GM23338 (cell line): ENCODE data around the gene DTD1. TPM values are rescaled to one million over a fixed set of nuclear protein-coding genes. Genes with fewer than 3 reads are reported as not detected.
"Not testable (repeated sequence)": the region's sequence is repeated elsewhere in the genome, so short reads cannot be mapped to it uniquely, and the experiment has no call there.

Source experiments
- ATAC-seq: fragments of 200-7000 bp; cut with Tn5 transposase; 3 replicates; pipeline ENCODE4 v1.9.1; 2020
- DNase-seq: peaks from one replicate; pipeline ENCODE4 v3.0.0-alpha.2; 2015; ENCODE audit warnings: low spot score
- H2AFZ ChIP-seq: fragments of 200-600 bp; sonication (generic); 2 replicates; pipeline ENCODE4 v1.8.0; 2016; ENCODE audit warnings: antibody characterized with exemption, mild to moderate bottlenecking, moderate library complexity
- H3F3A ChIP-seq: fragments of 200-600 bp; sonication (generic); replicated peaks from 2 replicates; pipeline ENCODE4 v1.8.0; 2017; ENCODE audit warnings: antibody characterized with exemption, mixed run types, low read depth
- H3K27ac ChIP-seq: fragments of 200-600 bp; sonication (generic); 2 replicates; pipeline ENCODE4 v1.6.1; 2016; ENCODE audit warnings: low read depth
- H3K27me3 ChIP-seq: fragments of 200-600 bp; sonication (generic); 2 replicates; pipeline ENCODE4 v1.8.0; 2016; ENCODE audit warnings: mild to moderate bottlenecking, mixed run types, moderate library complexity; ENCODE audit not compliant: insufficient read depth
- H3K36me3 ChIP-seq: fragments of 200-600 bp; sonication (generic); 2 replicates; pipeline ENCODE4 v1.8.0; 2016; ENCODE audit warnings: mild to moderate bottlenecking; ENCODE audit not compliant: insufficient read depth
- H3K4me1 ChIP-seq: fragments of 200-600 bp; sonication (generic); 2 replicates; pipeline ENCODE4 v1.8.0; 2016; ENCODE audit warnings: mild to moderate bottlenecking, moderate library complexity; ENCODE audit not compliant: insufficient read depth
- H3K4me2 ChIP-seq: fragments of 200-600 bp; sonication (generic); 2 replicates; pipeline ENCODE4 v1.7.1; 2017; ENCODE audit warnings: mixed run types
- H3K4me3 ChIP-seq: fragments of 200-600 bp; sonication (generic); 2 replicates; pipeline ENCODE4 v1.6.1; 2016; ENCODE audit warnings: mixed run types
- H3K79me2 ChIP-seq: fragments of 200-600 bp; sonication (generic); replicated peaks from 2 replicates; pipeline ENCODE4 v1.8.0; 2017; ENCODE audit warnings: mild to moderate bottlenecking; ENCODE audit not compliant: insufficient read depth
- H3K9me2 ChIP-seq: fragments of 200-600 bp; sonication (generic); 2 replicates; pipeline ENCODE4 v1.8.0; 2017; ENCODE audit not compliant: insufficient read depth
- H4K20me1 ChIP-seq: fragments of 200-600 bp; sonication (generic); replicated peaks from 2 replicates; pipeline ENCODE4 v1.8.0; 2017; ENCODE audit warnings: mild to moderate bottlenecking; ENCODE audit not compliant: insufficient read depth
- H3K27ac Mint-ChIP-seq: 2 replicates; pipeline ENCODE4 v1.8.0; 2020; ENCODE audit warnings: inconsistent platforms, mild to moderate bottlenecking, moderate library complexity, mixed read lengths
- H3K27me3 Mint-ChIP-seq: 3 replicates; pipeline ENCODE4 v1.8.0; 2022; ENCODE audit warnings: low read depth, mild to moderate bottlenecking, moderate library complexity, mixed read lengths, inconsistent platforms; ENCODE audit not compliant: insufficient read depth, poor library complexity
- H3K36me3 Mint-ChIP-seq: 3 replicates; pipeline ENCODE4 v1.8.0; 2021; ENCODE audit warnings: low read depth, mild to moderate bottlenecking, inconsistent platforms, moderate library complexity, mixed read lengths
- H3K4me1 Mint-ChIP-seq: 3 replicates; pipeline ENCODE4 v1.8.0; 2020; ENCODE audit warnings: mild to moderate bottlenecking, inconsistent platforms, mixed read lengths
- H3K4me3 Mint-ChIP-seq: 3 replicates; pipeline ENCODE4 v1.8.0; 2021; ENCODE audit warnings: moderate library complexity, mild to moderate bottlenecking, inconsistent platforms, mixed read lengths
- H3K9me3 Mint-ChIP-seq: 3 replicates; pipeline ENCODE4 v1.8.0; 2020; ENCODE audit warnings: moderate library complexity, mild to moderate bottlenecking, inconsistent platforms, mixed read lengths
- CREB1 ChIP-seq: fragments of 250-450 bp; sonication (Bioruptor Pico); IDR thresholded peaks from 2 replicates; pipeline ENCODE4 v1.5.0; 2020; ENCODE audit warnings: low read depth, mild to moderate bottlenecking, moderate library complexity
- ETS1 ChIP-seq: IDR thresholded peaks from 2 replicates; pipeline ENCODE4 v1.6.1; 2016; ENCODE audit warnings: antibody characterized with exemption
- EZH2 ChIP-seq: fragments of 200-600 bp; sonication (generic); IDR thresholded peaks from one replicate; pipeline ENCODE4 v1.8.0; 2017; ENCODE audit warnings: antibody characterized with exemption, mild to moderate bottlenecking, low read depth; ENCODE audit not compliant: unreplicated experiment
- EZH2phosphoT487 ChIP-seq: fragments of 200-600 bp; sonication (generic); IDR thresholded peaks from one replicate; pipeline ENCODE4 v1.8.1; 2018; ENCODE audit warnings: antibody characterized with exemption; ENCODE audit not compliant: unreplicated experiment
- JUNB ChIP-seq: IDR thresholded peaks from one replicate; pipeline ENCODE4 v1.6.1; 2016; ENCODE audit warnings: antibody characterized with exemption; ENCODE audit not compliant: unreplicated experiment
- NANOG ChIP-seq: IDR thresholded peaks from 2 replicates; pipeline ENCODE4 v1.6.1; 2016; ENCODE audit warnings: antibody characterized with exemption, borderline replicate concordance
- STAT1 ChIP-seq: IDR thresholded peaks from one replicate; pipeline ENCODE4 v1.6.1; 2016; ENCODE audit warnings: antibody characterized with exemption; ENCODE audit not compliant: unreplicated experiment
- ZNF114 ChIP-seq: fragments of 250-450 bp; sonication (Bioruptor Pico); IDR thresholded peaks from 2 replicates; pipeline ENCODE4 v1.5.0; 2020; ENCODE audit warnings: mild to moderate bottlenecking, moderate library complexity
- ZNF331 ChIP-seq: fragments of 250-450 bp; sonication (Bioruptor Pico); IDR thresholded peaks from 2 replicates; pipeline ENCODE4 v1.5.0; 2020; ENCODE audit warnings: low read depth, mild to moderate bottlenecking, moderate library complexity
- polyA plus RNA-seq: library from polyadenylated mRNA; unstranded; fragments of >200 nt; fragmentation: Nextera tagmentation; extraction: Ambion mirVana; gene quantifications from 2 replicates; pipeline ENCODE4 v1.2.1, GENCODE V29; 2016
- total RNA-seq: library from RNA; depleted of rRNA; stranded (reverse); fragments of >200 nt; shearing (Covaris generic); gene quantifications from 2 replicates; pipeline ENCODE4 v1.2.3, GENCODE V29; 2014
- TF ChIP-seq, protein P1 (sequence below): IDR thresholded peaks from one replicate; pipeline ENCODE4 v1.6.1; 2018; ENCODE audit warnings: antibody characterized with exemption; ENCODE audit not compliant: unreplicated experiment
- TF ChIP-seq, protein P2 (sequence below), 2 experiments: fragments of 200-600 bp in 1 of 2; sonication (generic) in 1 of 2; conservative IDR thresholded peaks; 2 replicates each; pipeline versions ENCODE4 v1.5.1 to v1.6.1; 2016 to 2017; ENCODE audit warnings: antibody characterized with exemption in 2 of 2, low read depth in 2 of 2, mild to moderate bottlenecking in 2 of 2, moderate library complexity in 1 of 2

DTD1 gene
- total and polyA plus RNA-seq, 2 experiments from 2014 or later = 69.8 to 74.0 TPM

DNA sequence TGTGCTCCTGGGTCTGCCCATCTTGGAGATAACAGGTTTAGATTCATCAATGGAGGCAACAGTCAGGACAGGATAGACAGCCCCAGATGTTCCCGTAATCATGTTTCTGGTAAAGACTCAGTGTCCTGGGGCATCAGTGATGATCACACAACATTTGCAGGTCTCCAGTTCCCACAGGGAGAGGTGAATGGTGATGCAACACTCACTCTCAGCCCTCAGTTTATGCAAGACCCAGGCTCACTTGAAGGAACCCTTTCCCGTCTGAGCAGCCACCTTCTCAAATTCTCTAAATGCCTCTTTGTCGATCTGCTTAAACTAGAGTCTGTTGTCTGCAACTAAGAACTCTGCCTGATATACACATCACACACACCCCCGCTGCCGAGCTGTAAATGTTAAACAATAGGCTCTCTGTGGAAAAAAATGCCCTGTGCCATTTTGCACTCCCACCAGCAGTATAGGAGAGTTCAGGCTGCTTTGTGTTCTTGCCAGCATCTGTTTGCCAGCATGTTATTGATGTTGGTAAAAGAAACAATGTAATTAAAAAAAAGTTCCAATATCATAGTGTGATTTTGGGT lies 195.6 kb downstream of the DTD1 start (continued):
- TF ChIP-seq, protein P1, sequence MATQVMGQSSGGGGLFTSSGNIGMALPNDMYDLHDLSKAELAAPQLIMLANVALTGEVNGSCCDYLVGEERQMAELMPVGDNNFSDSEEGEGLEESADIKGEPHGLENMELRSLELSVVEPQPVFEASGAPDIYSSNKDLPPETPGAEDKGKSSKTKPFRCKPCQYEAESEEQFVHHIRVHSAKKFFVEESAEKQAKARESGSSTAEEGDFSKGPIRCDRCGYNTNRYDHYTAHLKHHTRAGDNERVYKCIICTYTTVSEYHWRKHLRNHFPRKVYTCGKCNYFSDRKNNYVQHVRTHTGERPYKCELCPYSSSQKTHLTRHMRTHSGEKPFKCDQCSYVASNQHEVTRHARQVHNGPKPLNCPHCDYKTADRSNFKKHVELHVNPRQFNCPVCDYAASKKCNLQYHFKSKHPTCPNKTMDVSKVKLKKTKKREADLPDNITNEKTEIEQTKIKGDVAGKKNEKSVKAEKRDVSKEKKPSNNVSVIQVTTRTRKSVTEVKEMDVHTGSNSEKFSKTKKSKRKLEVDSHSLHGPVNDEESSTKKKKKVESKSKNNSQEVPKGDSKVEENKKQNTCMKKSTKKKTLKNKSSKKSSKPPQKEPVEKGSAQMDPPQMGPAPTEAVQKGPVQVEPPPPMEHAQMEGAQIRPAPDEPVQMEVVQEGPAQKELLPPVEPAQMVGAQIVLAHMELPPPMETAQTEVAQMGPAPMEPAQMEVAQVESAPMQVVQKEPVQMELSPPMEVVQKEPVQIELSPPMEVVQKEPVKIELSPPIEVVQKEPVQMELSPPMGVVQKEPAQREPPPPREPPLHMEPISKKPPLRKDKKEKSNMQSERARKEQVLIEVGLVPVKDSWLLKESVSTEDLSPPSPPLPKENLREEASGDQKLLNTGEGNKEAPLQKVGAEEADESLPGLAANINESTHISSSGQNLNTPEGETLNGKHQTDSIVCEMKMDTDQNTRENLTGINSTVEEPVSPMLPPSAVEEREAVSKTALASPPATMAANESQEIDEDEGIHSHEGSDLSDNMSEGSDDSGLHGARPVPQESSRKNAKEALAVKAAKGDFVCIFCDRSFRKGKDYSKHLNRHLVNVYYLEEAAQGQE = no peak
- no peak for TF ChIP-seq CREB1
- no peak for TF ChIP-seq ETS1
- TF ChIP-seq JUNB = no peak
- no peak for TF ChIP-seq ZNF331 (CRISPR knock-in tag)
- no peak for TF ChIP-seq EZH2phosphoT487
- TF ChIP-seq ZNF114 (CRISPR knock-in tag) = no peak
- TF ChIP-seq EZH2 = no peak
- no peak for TF ChIP-seq STAT1

DNA sequence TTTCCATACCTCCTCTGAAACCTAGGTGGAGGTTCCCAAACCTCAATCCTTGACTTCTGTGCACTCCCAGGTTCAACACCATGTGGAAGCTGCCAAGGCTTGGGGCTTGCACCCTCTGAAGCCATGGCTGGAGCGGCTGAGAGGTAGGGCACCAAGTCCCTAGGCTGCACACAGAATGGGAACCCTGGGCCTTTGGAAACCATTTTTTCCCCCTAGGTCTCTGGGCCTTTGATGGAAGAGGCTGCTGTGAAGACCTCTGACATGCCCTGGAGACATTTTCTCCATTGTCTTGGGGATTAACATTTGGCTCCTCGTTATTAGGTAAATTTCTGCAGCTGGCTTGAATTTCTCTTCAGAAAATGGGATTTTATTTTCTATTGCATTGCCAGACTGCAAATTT lies 199.2 kb downstream of the DTD1 start:
- H3K27me3 Mint-ChIP-seq, H3K4me3 ChIP-seq, H3K27ac Mint-ChIP-seq, H3K27me3 ChIP-seq, H3K36me3 Mint-ChIP-seq, H3K4me2 ChIP-seq, H3F3A ChIP-seq, H3K79me2 ChIP-seq, H4K20me1 ChIP-seq, ATAC-seq, H3K27ac ChIP-seq, DNase-seq, H3K4me3 Mint-ChIP-seq, H3K4me1 ChIP-seq, H3K36me3 ChIP-seq, H2AFZ ChIP-seq, H3K9me2 ChIP-seq, H3K4me1 Mint-ChIP-seq: not testable (repeated sequence)
- peaks cover 22% of the 10 kb centered on the region for H3K9me3 Mint-ChIP-seq

- Mint-ChIP-seq H3K27me3 (peaks cover 5% of the 10 kb centered on the region), H3K36me3 (no peaks in the 10 kb centered on the region; the same call in 2 of the 3 replicates), H3K27ac (no peak overlapping the region)
- no peak for TF ChIP-seq ZNF114 (CRISPR knock-in tag)
- no peak for TF ChIP-seq JUNB
- TF ChIP-seq, protein P2, sequence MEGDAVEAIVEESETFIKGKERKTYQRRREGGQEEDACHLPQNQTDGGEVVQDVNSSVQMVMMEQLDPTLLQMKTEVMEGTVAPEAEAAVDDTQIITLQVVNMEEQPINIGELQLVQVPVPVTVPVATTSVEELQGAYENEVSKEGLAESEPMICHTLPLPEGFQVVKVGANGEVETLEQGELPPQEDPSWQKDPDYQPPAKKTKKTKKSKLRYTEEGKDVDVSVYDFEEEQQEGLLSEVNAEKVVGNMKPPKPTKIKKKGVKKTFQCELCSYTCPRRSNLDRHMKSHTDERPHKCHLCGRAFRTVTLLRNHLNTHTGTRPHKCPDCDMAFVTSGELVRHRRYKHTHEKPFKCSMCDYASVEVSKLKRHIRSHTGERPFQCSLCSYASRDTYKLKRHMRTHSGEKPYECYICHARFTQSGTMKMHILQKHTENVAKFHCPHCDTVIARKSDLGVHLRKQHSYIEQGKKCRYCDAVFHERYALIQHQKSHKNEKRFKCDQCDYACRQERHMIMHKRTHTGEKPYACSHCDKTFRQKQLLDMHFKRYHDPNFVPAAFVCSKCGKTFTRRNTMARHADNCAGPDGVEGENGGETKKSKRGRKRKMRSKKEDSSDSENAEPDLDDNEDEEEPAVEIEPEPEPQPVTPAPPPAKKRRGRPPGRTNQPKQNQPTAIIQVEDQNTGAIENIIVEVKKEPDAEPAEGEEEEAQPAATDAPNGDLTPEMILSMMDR (conservative IDR thresholded peaks at IDR 0.05; ENCODE audit: low read depth in 2 of 2) = no peak
- TF ChIP-seq, protein P1 = no peak
- TF ChIP-seq NANOG = no peak
- no peak for TF ChIP-seq ETS1
- TF ChIP-seq ZNF331 (CRISPR knock-in tag) = no peak
- no peak for TF ChIP-seq STAT1
These were observed 200.2 kb downstream of the DTD1 start for GRCh38 chr20:18788021-18788420.

More at GRCh38 chr20:18788021-18788420, 200.2 kb downstream of the DTD1 start:
- Histone ChIP-seq H3K4me1 (no peaks in the 10 kb centered on the region), H3F3A (no peaks in the 10 kb centered on the region), H3K27ac (no peak overlapping the region), H3K27me3 (0 out of 2 replicates have a peak, but pooled peaks cover 8% of the 10 kb centered on the region), H3K4me2 (no peak overlapping the region), H4K20me1 (no peaks in the 10 kb centered on the region), H3K9me2 (peaks cover 10% of the 10 kb centered on the region; the same call in 1 of the 2 replicates), H2AFZ (no peak overlapping the region), H3K4me3 (no peak overlapping the region), H3K36me3 (no peaks in the 10 kb centered on the region), H3K79me2 (no peaks in the 10 kb centered on the region)
- no peaks in the 10 kb centered on the region for H3K4me1 Mint-ChIP-seq
- H3K4me3 Mint-ChIP-seq = no peak overlapping the region
- DNase-seq = no peak
- H3K9me3 Mint-ChIP-seq = peaks cover 22% of the 10 kb centered on the region
- ATAC-seq = no peak
